Cardiac muscle cell (in vitro differentiated cells and primary cell): ENCODE results near the gene RAET1G. TPM values are rescaled to one million over a fixed set of nuclear protein-coding genes. Genes with fewer than 3 reads are reported as not detected.
A peak's percentile ranks its signal among the peaks of the same experiment; 100 is the strongest.

Experiments used
- DNase-seq, 2 donors: peaks; one replicate each; pipeline versions ENCODE4 v3.0.0 to v3.0.0-alpha.2; 2010 to 2017; ENCODE audit warnings: low read depth in 1 of 2, low spot score in 1 of 2
- H3K27ac ChIP-seq: fragments of 200-600 bp; sonication (generic); 2 replicates; pipeline ENCODE4 v1.5.1; 2016
- H3K27me3 ChIP-seq: fragments of 200-600 bp; sonication (generic); 2 replicates; pipeline ENCODE4 v1.6.0; 2016; ENCODE audit warnings: control low read depth
- H3K36me3 ChIP-seq: fragments of 200-600 bp; sonication (generic); 2 replicates; pipeline ENCODE4 v1.5.1; 2016; ENCODE audit warnings: control low read depth
- H3K4me1 ChIP-seq: fragments of 200-600 bp; sonication (generic); 2 replicates; pipeline ENCODE4 v1.8.1; 2017; ENCODE audit warnings: low read depth, mild to moderate bottlenecking, mixed run types
- H3K4me3 ChIP-seq: fragments of 200-600 bp; sonication (generic); 2 replicates; pipeline ENCODE4 v1.5.1; 2016; ENCODE audit warnings: mild to moderate bottlenecking
- H3K9me3 ChIP-seq: fragments of 200-600 bp; sonication (generic); 2 replicates; pipeline ENCODE4 v1.5.1; 2017; ENCODE audit warnings: low read depth, mild to moderate bottlenecking, control low read depth
- CTCF ChIP-seq: IDR thresholded peaks from 2 replicates; pipeline ENCODE4 v1.5.1; 2012; ENCODE audit warnings: low read depth, mild to moderate bottlenecking, low read length
- polyA plus RNA-seq: library from polyadenylated mRNA; unstranded; fragments of >200 nt; fragmentation: Nextera tagmentation; extraction: Ambion mirVana; gene quantifications from 2 replicates; pipeline ENCODE4 v1.2.1, GENCODE V29; 2016
- total RNA-seq: library from RNA; depleted of rRNA; stranded (reverse); fragments of >200 nt; gene quantifications from 2 replicates; pipeline ENCODE4 v1.2.3, GENCODE V29; 2016

The RAET1G gene
- total and polyA plus RNA-seq, 2 experiments from 2014 or later, result not detected

- H3K36me3 ChIP-seq, result no peaks in the 10 kb centered on the region
- H3K4me1 ChIP-seq, result no peaks in the 10 kb centered on the region
- no peaks in the 10 kb centered on the region for H3K9me3 ChIP-seq
- H3K27me3 ChIP-seq, result peaks cover 12% of the 10 kb centered on the region
- no peak for DNase-seq
- TF ChIP-seq CTCF, result no peak
- no peak overlapping the region for H3K27ac ChIP-seq
- no peak overlapping the region for H3K4me3 ChIP-seq
Observed at GRCh38 chr6:149888659-149889058, 34.3 kb downstream of the RAET1G start.

- Histone ChIP-seq H3K4me3 (no peak overlapping the region), H3K9me3 (no peaks in the 10 kb centered on the region), H3K4me1 (no peaks in the 10 kb centered on the region), H3K36me3 (no peaks in the 10 kb centered on the region), H3K27me3 (peaks cover 16% of the 10 kb centered on the region), H3K27ac (no peak overlapping the region)
- DNase-seq, result no peak
- TF ChIP-seq CTCF, result no peak
Observed at GRCh38 chr6:149888093-149888492, 34.8 kb downstream of the RAET1G start.

DNA sequence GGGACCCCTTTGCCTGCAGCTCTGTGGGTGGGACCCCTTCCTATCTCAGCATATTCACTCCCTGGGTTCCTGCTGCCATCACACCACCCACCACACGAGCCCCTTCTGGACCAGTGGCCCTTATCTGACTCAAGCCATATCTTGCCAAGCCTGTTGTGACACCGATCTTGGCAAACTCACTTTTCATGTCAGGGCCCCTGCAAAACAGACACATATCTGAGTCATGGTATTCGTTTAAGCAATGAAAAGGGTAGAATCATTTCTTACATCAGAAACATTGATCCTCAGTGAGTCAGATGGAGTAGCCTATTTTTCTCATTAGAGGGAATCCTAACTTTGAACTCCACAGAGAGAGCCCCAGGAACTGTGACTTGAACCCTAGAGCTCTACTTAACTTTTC lies 35.6 kb downstream of the RAET1G start:
- Histone ChIP-seq H3K36me3 (no peaks in the 10 kb centered on the region), H3K27me3 (peaks cover 16% of the 10 kb centered on the region), H3K4me1 (no peaks in the 10 kb centered on the region), H3K4me3 (no peak overlapping the region), H3K9me3 (no peaks in the 10 kb centered on the region), H3K27ac (no peak overlapping the region)
- TF ChIP-seq CTCF, result no peak
- peak in 1 of 2 donors; percentile 66 for DNase-seq

- Histone ChIP-seq H3K9me3 (no peaks in the 10 kb centered on the region), H3K27ac (no peak overlapping the region), H3K36me3 (no peaks in the 10 kb centered on the region), H3K4me1 (no peaks in the 10 kb centered on the region), H3K27me3 (peaks cover 19% of the 10 kb centered on the region), H3K4me3 (no peak overlapping the region)
- DNase-seq, result no peak
- no peak for TF ChIP-seq CTCF
Observed at GRCh38 chr6:149885888-149886287, 37.0 kb downstream of the RAET1G start.

- Histone ChIP-seq H3K4me1 (no peaks in the 10 kb centered on the region), H3K27ac (no peak overlapping the region), H3K4me3 (no peak overlapping the region), H3K9me3 (no peaks in the 10 kb centered on the region), H3K36me3 (no peaks in the 10 kb centered on the region), H3K27me3 (peaks cover 32% of the 10 kb centered on the region)
- TF ChIP-seq CTCF, result no peak
- no peak for DNase-seq
Observed at GRCh38 chr6:149884617-149885016, 38.3 kb downstream of the RAET1G start.

DNA sequence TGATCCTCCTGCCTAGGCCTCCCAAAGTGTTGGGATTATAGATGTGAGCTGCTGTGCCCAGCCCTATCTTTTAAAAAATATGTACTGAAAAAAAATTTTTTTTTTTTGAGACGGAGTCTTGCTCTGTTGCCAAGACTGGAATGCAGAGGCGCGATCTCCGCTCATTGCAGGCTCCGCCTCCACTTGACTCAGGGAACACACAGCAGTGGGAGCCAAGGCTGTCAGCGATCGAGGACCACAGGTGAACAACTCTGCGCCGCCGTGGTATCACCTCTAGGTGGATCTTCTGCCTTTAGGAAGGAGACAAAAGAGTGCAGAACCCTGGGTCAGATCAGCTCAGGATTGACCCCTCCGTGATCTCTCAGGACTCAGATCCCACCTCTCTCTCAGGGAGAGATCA lies 38.7 kb downstream of the RAET1G start:
- H3K4me3 ChIP-seq, result no peak overlapping the region
- no peak overlapping the region for H3K27ac ChIP-seq
- no peak for TF ChIP-seq CTCF
- no peaks in the 10 kb centered on the region for H3K36me3 ChIP-seq
- peaks cover 34% of the 10 kb centered on the region for H3K27me3 ChIP-seq
- peak in 1 of 2 donors; percentile 68 for DNase-seq
- H3K4me1 ChIP-seq, result no peaks in the 10 kb centered on the region
- no peaks in the 10 kb centered on the region for H3K9me3 ChIP-seq
